Measurements from ENCODE around the gene NMT1. TPM values are rescaled to one million over a fixed set of nuclear protein-coding genes. Genes with fewer than 3 reads are reported as not detected.

The NMT1 gene
- polyA plus RNA-seq, 1 of the 3 experiments (the other 2 are of a cell fraction), result 30.1 TPM

- TF ChIP-seq MAX (IDR thresholded peaks at IDR 0.05; ENCODE audit: low read depth) (peak; percentile 80), TAF1 (IDR thresholded peaks at IDR 0.05; ENCODE audit: borderline replicate concordance, low read depth, low read length) (peak; percentile 98), FOSL2 (IDR thresholded peaks at IDR 0.05; ENCODE audit: borderline replicate concordance, low read depth) (no peak), EP300 (IDR thresholded peaks at IDR 0.05; ENCODE audit: borderline replicate concordance in 1 of 2, low read depth in 1 of 2, low read length in 1 of 2) (no peak), SMC3 (IDR thresholded peaks at IDR 0.05; ENCODE audit: low read depth, low read length) (no peak), EZH2phosphoT487 (IDR thresholded peaks at IDR 0.05; ENCODE audit: borderline replicate concordance, low read depth) (no peak), USF1 (IDR thresholded peaks at IDR 0.05; ENCODE audit: borderline replicate concordance, low read depth) (no peak; the same call in 1 of the 2 replicates), FOXJ3 (CRISPR knock-in tag; IDR thresholded peaks at IDR 0.05) (no peak), IRF3 (IDR thresholded peaks at IDR 0.05; ENCODE audit: low read depth, low read length) (peak; percentile 43)
These were observed at the start of gene NMT1 (continued) for GRCh38 chr17:45060797-45061605.

DNA sequence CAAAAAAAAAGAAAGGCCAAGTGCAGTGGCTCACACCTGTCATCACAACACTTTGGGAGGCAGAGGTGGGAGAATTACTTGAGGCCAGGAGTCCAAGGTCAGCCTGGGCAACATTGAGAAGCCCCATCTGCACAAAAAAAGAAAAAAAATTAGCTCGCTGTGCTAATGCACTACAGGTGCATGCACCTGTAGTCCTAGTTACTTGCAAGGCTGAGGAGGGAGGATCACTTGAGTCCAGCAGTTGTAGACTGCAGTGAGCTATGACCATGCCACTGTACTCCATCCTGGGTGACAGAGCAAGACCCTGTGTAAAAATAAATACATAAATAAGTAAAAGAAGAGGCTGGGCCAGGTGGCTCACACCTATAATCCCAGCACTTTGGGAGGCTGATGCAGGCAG, 49.4 kb upstream of the NMT1 start:
- no peaks in the 10 kb centered on the region for H3K9me3 ChIP-seq
- no peak overlapping the region for H3K27ac ChIP-seq (ENCODE audit: low read depth in 2 of 2, low read length in 1 of 2)
- no peak for TF ChIP-seq FOXM1 (IDR thresholded peaks at IDR 0.05; ENCODE audit: low read depth)
- no peak for TF ChIP-seq SMC3 (IDR thresholded peaks at IDR 0.05; ENCODE audit: low read depth, low read length)
- no peak for TF ChIP-seq NRF1 (IDR thresholded peaks at IDR 0.05; ENCODE audit: low read depth, low read length)
- no peak for TF ChIP-seq POLR2AphosphoS5 (IDR thresholded peaks at IDR 0.05; ENCODE audit: low read depth, low read length)
- no peak for TF ChIP-seq MEF2A (IDR thresholded peaks at IDR 0.05; ENCODE audit: borderline replicate concordance, low read depth)
- no peak for TF ChIP-seq TAF1 (IDR thresholded peaks at IDR 0.05; ENCODE audit: borderline replicate concordance, low read depth, low read length)
- TF ChIP-seq TCF12 (IDR thresholded peaks at IDR 0.05), result no peak
- TF ChIP-seq REST (IDR thresholded peaks at IDR 0.05; ENCODE audit: low read depth, low read length), result no peak
- TF ChIP-seq FOSL2 (IDR thresholded peaks at IDR 0.05; ENCODE audit: borderline replicate concordance, low read depth), result no peak
- no peak for TF ChIP-seq RCOR1 (IDR thresholded peaks at IDR 0.05; ENCODE audit: low read length)
- no peak for TF ChIP-seq GATA2 (CRISPR knock-in tag; IDR thresholded peaks at IDR 0.05)
- H3K9ac ChIP-seq, result no peak overlapping the region
- peaks cover 5% of the 10 kb centered on the region for H3F3A ChIP-seq (replicated peaks; ENCODE audit: insufficient read depth)
- ChIA-PET CTCF (interaction anchor here (1.0 to 2.6 kb wide), 4 partner anchors 11 to 92 kb away, joined by 3 to 9 read pairs (median 4); no protein-coding TSS in a partner anchor), POLR2A (no interaction called here)
- 100% methylated on average over 1 of the region's 1 CpG for WGBS (ENCODE audit: low lambda C conversion rate)
- no peak for DNase-seq
- no peak overlapping the region for H2AFZ ChIP-seq (ENCODE audit: low read depth)
- peaks cover 0 to 9% of the 10 kb centered on the region in 2 experiments; a peak in 1 of 4 replicates for H3K4me1 ChIP-seq (ENCODE audit: control insufficient read depth in 1 of 2, insufficient read depth in 2 of 2, low read depth in 1 of 2, low read length in 1 of 2)
- H3K27me3 ChIP-seq (ENCODE audit: insufficient read depth), result no peaks in the 10 kb centered on the region
- no peak overlapping the region for H3K4me3 ChIP-seq (ENCODE audit: low read depth in 2 of 2, low read length in 1 of 2)
- H4K20me1 ChIP-seq (ENCODE audit: insufficient read depth), result no peaks in the 10 kb centered on the region
- no peaks in the 10 kb centered on the region for H3K9me2 ChIP-seq
- H3K36me3 ChIP-seq (replicated peaks in 1 of 2; ENCODE audit: control insufficient read depth in 1 of 2, insufficient read depth in 2 of 2, low read length in 1 of 2), result no peaks in the 10 kb centered on the region
- H3K79me2 ChIP-seq (ENCODE audit: insufficient read depth), result no peaks in the 10 kb centered on the region
- H3K4me2 ChIP-seq, result no peak overlapping the region

Measured in SK-N-SH (cell line).